Glomerular visceral epithelial cell (primary cell): Measurements from ENCODE around the gene ZW10.

Experiments used
- DNase-seq: peaks from one replicate; pipeline ENCODE4 v3.0.0-alpha.2; 2016; ENCODE audit errors: extremely low spot score

The ZW10 gene

GRCh38 chr11:113697756-113698407 is 75.6 kb downstream of the ZW10 start:
- DNase-seq = peak; percentile 47

GRCh38 chr11:113697111-113697510 is 76.4 kb downstream of the ZW10 start:
- no peak for DNase-seq

- DNase-seq = no peak
Measured at GRCh38 chr11:113695207-113695606, 78.3 kb downstream of the ZW10 start.

DNA sequence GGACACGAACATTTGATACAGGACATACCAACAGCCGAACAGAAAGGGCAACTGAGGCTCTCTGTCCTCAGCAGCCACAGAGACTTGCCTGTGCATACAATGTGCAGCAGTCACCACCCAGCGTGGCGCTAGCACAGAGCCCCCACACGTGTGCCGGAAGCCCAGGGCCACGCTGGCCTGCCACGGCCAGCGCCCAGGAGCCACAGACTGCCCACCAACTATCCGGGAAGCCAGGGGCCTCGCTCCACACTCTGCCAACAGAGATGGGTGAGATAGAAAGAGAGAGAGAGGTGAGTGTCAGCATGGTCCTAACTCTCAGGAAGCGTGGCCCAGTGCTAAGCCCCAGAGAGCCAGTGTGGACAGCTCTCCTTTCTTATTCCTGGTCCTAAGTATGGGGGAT is 79.1 kb downstream of the ZW10 start:
- DNase-seq = no peak

DNA sequence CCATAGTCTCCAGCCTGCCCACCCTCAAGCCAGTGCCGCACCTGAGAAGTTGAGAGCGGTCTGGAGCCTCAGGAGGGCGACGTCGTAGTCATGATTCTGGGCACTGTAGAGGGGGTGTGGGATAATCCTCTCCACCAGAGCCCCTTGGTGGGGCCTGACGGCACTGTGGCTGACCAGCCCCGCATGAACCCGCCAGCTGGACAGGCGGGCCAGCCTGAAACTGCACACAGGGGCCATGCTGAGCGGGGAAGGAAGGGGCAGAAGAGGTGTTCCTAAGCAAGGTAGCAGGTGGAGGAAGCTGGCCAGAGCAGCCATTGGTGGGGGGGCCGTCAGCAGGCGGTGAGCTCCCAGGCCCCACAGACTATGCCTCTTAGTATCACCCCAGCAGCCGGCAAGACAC is 80.5 kb downstream of the ZW10 start:
- no peak for DNase-seq

DNA sequence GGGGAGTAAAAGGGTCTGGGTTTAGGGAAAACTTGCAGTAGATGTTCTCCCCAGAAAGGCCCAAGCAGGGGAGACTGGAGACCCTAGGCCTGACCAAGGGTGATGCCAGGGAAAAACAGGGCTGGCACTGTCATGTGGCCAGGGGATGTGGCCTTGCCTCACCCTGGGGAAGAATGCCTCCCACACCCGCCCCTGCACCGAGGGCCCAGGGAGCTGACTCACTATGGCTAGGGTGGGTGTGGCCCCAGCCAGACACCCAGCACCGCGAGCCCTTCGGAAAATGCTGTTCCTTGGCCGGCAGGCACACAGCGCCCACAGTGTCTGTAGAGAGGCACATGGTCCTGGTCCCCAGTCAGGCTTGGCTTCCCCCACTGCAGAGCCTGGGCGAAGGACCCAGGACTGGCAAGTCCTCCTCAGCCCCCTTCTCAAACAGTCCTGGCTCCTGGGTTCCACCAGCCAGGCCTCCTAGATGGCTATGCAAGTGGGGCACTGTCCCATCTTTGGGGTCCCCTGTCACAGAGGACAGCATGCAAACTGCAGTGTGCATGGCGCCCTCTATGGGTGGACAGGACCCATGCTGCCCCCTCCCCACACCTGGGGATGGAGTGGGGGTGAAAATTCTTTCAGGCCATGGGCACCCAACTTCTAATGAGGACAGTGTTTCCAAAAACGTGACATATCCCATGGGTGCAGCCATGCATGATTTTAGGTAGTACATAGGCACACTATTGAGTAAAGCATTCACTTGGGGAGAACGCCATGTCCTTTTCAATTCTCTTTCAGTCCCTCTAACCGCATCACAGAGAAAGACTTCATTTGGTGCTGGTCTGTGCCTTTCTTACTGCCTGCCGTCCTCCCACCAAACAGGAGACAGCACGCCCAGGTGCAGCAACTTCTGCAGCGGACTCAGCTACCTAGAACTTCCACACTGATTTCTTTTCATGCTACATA is 82.6 kb downstream of the ZW10 start:
- DNase-seq = peak; percentile 85

DNA sequence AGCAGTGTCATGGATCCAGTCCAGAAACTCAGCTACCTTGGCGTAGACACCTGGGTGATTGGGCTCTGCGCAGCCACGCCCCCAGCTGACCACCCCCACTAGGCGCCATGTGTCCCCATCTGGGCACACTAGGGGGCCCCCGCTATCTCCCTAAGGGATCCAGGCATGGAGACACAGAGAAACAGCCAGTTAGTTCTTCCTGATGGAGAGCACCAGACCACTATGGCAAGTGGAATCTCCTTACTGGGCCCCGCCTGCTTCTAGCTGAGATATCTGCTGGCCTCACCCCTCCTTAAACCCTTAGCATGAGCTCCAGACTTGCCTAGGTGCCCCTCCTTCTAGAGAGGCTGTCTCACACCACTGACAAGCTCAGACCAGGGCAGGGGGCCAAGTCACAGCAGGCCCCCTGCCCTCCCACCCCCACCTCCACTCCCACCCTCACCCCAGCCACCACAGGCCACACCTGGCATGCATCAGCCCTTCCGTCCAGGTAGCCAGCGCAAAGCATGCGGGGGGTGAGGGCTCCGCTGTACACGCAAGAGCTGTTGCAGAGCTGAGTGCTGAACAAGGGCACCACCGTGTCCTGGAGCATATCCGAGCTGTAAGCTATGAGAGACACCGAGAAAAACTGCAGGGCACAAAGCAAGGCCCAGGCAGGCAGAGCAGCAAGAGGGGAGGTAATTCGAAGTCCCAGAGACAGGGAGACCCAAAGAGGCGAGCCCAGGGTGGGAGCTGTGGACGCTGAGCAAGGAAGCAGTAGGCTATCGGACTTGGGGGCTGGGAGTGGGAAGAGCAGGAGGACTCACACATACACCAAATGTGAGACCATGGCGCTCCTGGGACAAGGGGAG is 83.5 kb downstream of the ZW10 start:
- DNase-seq = no peak

DNA sequence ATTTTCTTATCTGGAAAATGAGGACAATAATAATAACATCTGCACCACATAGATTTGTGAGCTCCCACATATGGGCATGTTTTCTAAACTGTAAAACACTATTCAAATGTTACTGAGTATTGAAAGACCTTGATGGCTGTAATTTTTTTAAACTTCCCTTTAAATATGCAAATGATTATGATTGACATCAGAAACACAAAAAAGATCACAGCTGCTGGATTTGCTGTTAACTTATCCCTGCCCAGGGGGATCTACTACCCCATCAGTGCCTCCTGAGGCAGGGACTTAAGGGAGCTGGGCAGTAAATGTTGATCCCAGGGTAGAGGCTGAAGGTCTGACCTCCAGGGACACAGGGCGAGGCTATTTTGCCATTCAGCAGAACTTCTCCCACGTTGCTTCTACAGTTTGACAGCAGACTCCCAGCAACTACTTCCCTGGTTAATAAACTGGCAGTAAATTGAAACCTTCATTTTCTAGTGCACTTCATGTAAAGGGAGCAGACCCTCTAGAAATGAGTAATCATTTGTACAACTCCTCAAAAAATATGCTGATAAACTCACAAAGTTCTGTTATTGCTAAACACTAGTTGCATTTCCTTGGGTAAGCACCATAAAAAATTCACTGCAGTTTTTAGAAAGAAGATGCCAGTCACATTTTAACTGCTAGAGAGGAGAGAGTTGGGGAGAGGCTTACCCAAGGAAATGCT is 87.7 kb downstream of the ZW10 start:
- no peak for DNase-seq

GRCh38 chr11:113684496-113684895 is 89.0 kb downstream of the ZW10 start:
- no peak for DNase-seq

GRCh38 chr11:113683481-113684046 is 89.9 kb downstream of the ZW10 start:
- DNase-seq = no peak
